ENCODE measurements around the gene IFNA14. TPM values are rescaled to one million over a fixed set of nuclear protein-coding genes. Genes with fewer than 3 reads are reported as not detected.

Gene IFNA14
- total and polyA plus RNA-seq, 8 donors: not detected

DNA sequence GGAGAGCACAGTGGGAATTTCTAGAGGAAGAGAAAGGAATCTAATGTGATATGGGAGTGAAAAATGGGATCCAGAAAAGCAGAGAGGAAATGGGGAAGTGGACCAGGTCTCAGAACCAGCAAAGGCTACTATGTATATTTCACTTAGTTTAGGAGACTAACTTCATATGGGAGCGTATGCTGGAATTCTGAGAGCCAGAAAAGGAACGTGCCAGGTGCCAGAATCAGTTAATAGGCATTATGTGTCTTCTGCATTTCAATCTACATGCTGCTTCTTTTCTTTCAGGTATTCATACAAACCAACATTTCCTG, 28.5 kb upstream of the IFNA14 start:
- DNase-seq (no peak), ATAC-seq (no peak)
- H3K36me3 ChIP-seq: no peaks in the 10 kb centered on the region
- H3K4me3 ChIP-seq: no peak overlapping the region
- H3K27ac ChIP-seq: no peak overlapping the region
- TF ChIP-seq, protein P1, sequence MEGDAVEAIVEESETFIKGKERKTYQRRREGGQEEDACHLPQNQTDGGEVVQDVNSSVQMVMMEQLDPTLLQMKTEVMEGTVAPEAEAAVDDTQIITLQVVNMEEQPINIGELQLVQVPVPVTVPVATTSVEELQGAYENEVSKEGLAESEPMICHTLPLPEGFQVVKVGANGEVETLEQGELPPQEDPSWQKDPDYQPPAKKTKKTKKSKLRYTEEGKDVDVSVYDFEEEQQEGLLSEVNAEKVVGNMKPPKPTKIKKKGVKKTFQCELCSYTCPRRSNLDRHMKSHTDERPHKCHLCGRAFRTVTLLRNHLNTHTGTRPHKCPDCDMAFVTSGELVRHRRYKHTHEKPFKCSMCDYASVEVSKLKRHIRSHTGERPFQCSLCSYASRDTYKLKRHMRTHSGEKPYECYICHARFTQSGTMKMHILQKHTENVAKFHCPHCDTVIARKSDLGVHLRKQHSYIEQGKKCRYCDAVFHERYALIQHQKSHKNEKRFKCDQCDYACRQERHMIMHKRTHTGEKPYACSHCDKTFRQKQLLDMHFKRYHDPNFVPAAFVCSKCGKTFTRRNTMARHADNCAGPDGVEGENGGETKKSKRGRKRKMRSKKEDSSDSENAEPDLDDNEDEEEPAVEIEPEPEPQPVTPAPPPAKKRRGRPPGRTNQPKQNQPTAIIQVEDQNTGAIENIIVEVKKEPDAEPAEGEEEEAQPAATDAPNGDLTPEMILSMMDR (IDR thresholded peaks at IDR 0.05): no peak
- H3K4me1 ChIP-seq: no peaks in the 10 kb centered on the region
- H3K27me3 ChIP-seq: peaks cover 0 to 7% of the 10 kb centered on the region in 2 donors
- intact Hi-C loops (cut with DNase I): no loop called here
- peaks cover 0 to 5% of the 10 kb centered on the region in 2 donors for H3K9me3 ChIP-seq

DNA sequence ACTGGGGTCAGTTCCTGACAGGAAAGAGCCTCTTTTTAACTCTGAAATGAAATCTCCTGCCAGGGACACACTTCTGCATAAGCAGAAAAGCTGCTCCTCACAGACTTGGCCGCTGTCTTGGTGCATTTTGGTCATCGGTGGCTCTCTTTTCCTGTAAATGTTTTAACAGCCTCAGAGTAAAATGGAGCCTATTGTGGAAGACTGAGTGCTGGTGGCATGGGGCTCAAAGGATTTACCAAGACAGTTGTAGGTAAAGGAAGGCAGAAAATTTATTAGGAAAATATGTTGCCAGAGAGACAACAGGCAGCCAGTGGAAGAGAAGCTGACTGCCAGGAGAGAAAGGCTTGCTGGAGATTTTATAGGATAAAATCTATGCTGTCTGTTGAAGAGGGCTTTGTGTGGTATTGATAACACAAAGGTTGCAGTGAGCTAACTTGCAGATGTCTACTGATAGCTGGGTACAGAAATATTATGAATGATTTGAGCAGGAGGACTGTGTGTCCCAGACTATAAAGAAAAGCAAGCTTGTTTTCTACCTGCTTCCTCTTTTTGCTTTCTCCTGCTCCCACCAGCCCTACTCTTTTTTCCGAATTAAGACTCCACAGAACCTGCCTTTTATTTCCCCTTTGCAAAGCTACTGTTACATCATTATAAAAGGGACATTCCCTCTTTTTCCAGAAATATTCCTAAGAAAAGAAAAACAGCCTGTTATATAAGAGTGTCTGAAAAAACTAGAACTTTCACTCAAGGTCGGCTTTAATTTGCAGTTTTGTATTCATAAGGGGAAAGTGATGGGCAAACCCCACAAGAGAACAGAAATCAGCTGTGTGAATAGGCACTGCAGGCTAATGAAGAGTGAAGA, 27.9 kb upstream of the IFNA14 start:
- intact Hi-C loops (cut with DNase I): no loop called here
- ATAC-seq (no peak), DNase-seq (no peak)
- Histone ChIP-seq H3K27ac (no peak overlapping the region), H3K27me3 (peaks cover 0 to 7% of the 10 kb centered on the region in 2 donors), H3K36me3 (no peaks in the 10 kb centered on the region), H3K9me3 (peaks cover 0 to 5% of the 10 kb centered on the region in 2 donors), H3K4me3 (no peak overlapping the region), H3K4me1 (no peaks in the 10 kb centered on the region)
- TF ChIP-seq, protein P1 (IDR thresholded peaks at IDR 0.05): no peak

DNA sequence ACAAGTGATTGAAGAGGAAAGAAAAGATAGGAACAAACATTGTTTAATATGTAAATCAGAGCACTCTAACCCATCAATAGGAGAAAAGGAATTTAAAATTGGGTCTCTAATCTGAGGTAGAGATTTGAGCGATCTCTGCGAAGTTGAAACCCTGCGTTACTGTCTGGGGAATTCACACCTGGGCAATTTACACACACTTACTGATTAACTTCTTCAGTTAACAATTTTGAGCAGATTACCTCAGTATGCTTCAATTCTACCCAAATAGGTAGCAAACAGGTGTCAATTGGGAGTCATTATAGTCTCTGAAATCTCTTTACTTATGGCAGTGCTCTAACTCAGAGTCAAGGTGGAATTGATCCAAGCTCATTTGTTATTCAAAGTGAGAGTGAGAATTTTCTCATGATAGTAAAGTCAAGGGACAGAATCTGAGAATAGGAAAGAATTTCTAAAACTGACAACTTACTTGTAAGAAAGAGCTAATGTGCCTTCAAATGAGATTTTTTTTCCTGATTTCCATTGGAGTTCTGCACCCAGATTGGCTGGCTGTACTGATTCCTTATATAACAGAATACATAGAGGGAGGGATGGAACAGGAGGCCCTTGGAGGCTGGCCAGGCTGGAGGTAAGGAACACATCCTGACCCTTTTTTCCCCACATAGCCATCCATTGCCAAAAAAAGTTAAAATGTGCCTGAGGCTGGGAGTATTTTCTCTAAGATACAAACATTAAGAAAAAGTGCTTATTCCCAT, 27.1 kb upstream of the IFNA14 start:
- Histone ChIP-seq H3K4me1 (no peaks in the 10 kb centered on the region), H3K27ac (no peak overlapping the region), H3K4me3 (no peak overlapping the region), H3K9me3 (peaks cover 0 to 5% of the 10 kb centered on the region in 2 donors), H3K27me3 (peaks cover 0 to 7% of the 10 kb centered on the region in 2 donors), H3K36me3 (no peaks in the 10 kb centered on the region)
- ATAC-seq: no peak
- TF ChIP-seq, protein P1 (IDR thresholded peaks at IDR 0.05): no peak
- intact Hi-C loops (cut with DNase I): no loop called here
- DNase-seq: no peak

DNA sequence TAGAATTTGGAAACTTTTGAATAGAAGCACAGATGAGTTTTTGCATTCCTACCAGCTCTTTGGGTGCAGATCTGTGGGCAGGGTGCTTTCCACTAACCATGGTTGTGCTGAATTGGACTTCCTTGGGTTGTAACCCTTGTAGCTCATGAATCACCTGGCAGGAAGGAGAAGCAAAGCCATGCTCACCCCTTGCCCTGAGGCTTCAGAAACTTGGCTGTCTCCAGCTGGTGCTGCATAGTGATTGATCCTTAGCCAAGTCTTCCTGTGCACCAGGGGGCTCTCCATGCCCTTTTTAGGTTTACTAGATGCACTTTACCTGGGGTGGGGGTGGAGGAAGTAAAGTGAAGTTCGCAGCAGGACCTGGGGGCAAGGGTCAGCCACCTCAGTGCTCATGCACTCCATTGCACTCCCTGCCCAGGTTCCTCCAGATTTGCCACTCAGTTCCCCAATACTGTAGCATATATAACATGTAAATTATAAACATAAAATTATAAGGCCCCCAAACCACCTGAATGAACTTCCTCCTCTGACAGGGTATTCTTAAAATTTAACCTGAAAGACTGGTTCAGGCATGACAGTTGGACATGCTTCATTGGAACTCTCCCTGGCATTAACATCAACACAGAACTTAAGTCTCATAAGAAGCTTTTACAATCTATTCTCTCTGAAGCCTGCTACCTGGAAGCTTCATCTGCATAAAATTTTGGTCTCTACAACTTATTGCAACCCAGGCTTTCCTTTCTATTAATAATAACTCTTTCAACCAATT, 25.8 kb upstream of the IFNA14 start:
- no peak overlapping the region for H3K27ac ChIP-seq
- ATAC-seq: no peak

More for the DNA sequence above, 25.8 kb upstream of the IFNA14 start:
- Histone ChIP-seq H3K36me3 (no peaks in the 10 kb centered on the region), H3K4me1 (no peaks in the 10 kb centered on the region), H3K4me3 (no peak overlapping the region), H3K9me3 (no peaks in the 10 kb centered on the region), H3K27me3 (peaks cover 0 to 7% of the 10 kb centered on the region in 2 donors)
- DNase-seq: no peak
- intact Hi-C loops (cut with DNase I): no loop called here
- TF ChIP-seq, protein P1 (IDR thresholded peaks at IDR 0.05): no peak

Data from left lung (tissue), 10 donors.